Transverse colon (tissue), 4 donors: Measurements from ENCODE around the gene CASP10. TPM values are rescaled to one million over a fixed set of nuclear protein-coding genes. Genes with fewer than 3 reads are reported as not detected.

Experiments used
- DNase-seq: peaks from one replicate; pipeline ENCODE4 v3.0.0-alpha.2; 2019
- H3K27ac ChIP-seq, 4 donors: fragments of 200-600 bp; sonication (generic); 2 replicates each; pipeline ENCODE4 v1.5.1; 2016 to 2018; ENCODE audit warnings: inconsistent platforms in 4 of 4
- H3K27me3 ChIP-seq: fragments of 200-600 bp; sonication (generic); 2 replicates; pipeline ENCODE4 v1.5.1; 2017; ENCODE audit warnings: inconsistent platforms
- H3K36me3 ChIP-seq, 4 donors: fragments of 200-600 bp; sonication (generic); 2 replicates each; pipeline ENCODE4 v1.5.1; 2017 to 2019; ENCODE audit warnings: inconsistent platforms in 4 of 4
- H3K4me1 ChIP-seq, 4 donors: fragments of 200-600 bp; sonication (generic); 2 replicates each; pipeline ENCODE4 v1.5.1; 2017 to 2020; ENCODE audit warnings: inconsistent platforms in 4 of 4
- H3K4me3 ChIP-seq, 4 donors: fragments of 200-600 bp; sonication (generic); 1 replicate in 1 of 4; 2 replicates in 3 of 4; pipeline versions ENCODE4 v1.5.1 to v1.6.1; 2017 to 2019; ENCODE audit warnings: inconsistent platforms in 4 of 4
- H3K9me3 ChIP-seq, 2 donors: fragments of 200-600 bp; sonication (generic); 2 replicates each; pipeline ENCODE4 v1.5.1; 2017 to 2019; ENCODE audit warnings: inconsistent platforms in 2 of 2
- EP300 ChIP-seq: sonication (generic); formaldehyde crosslinking; IDR thresholded peaks from one replicate; pipeline ENCODE4 v1.6.1; 2017; ENCODE audit warnings: antibody characterized with exemption, low read depth
- POLR2A ChIP-seq: fragments of 450-650 bp; IDR thresholded peaks from one replicate; pipeline ENCODE4 v1.6.1; 2016; ENCODE audit warnings: antibody characterized with exemption, mild to moderate bottlenecking, moderate library complexity
- POLR2AphosphoS5 ChIP-seq, 3 donors: sonication (generic); formaldehyde crosslinking; IDR thresholded peaks; one replicate each; pipeline ENCODE4 v1.6.1; 2016; ENCODE audit warnings: antibody characterized with exemption in 3 of 3
- WGBS, 2 donors: methylation state at CpG; one replicate each; pipeline ENCODE4 v1.1.5; 2018; ENCODE audit warnings: low coverage in 1 of 2; 5-methylcytosine and 5-hydroxymethylcytosine counted together
- in situ Hi-C, 4 donors: fragments of 200-750 bp; cut with MboI; loops; one replicate each; pipeline versions ENCODE4 v1.15.0 to v1.15.1; 2017; ENCODE audit warnings: low sequenced_read_pairs in 3 of 4, low pct_ligation_motif_present in 1 of 4, low pct_unique_long_range_greater_than_20kb in 1 of 4
- intact Hi-C: fragments of 100-400 bp; cut with DNase I; formaldehyde crosslinking; loops from one replicate; pipeline ENCODE4 v1.15.1; 2023; ENCODE audit warnings: low total_unique reads
- total RNA-seq, 4 donors: library from RNA; depleted of rRNA; stranded (reverse); fragments of >200 nt; gene quantifications; one replicate each; pipeline ENCODE4 v1.1.0, GENCODE V29; 2016
- TF ChIP-seq, protein P1 (sequence below), 5 experiments: fragments of 200-600 bp in 3 of 5; fragments of 450-650 bp in 2 of 5; sonication (generic) in 3 of 5; IDR thresholded peaks; 1 replicate in 2 of 5; 2 replicates in 3 of 5; pipeline ENCODE4 v1.5.1; 2016 to 2017; ENCODE audit warnings: antibody characterized with exemption in 5 of 5, inconsistent platforms in 3 of 5, mild to moderate bottlenecking in 2 of 5, moderate library complexity in 1 of 5

CASP10 gene
- total RNA-seq, 4 donors from 2014 or later, result 4.8 to 68.4 (median 38.1) TPM

DNA sequence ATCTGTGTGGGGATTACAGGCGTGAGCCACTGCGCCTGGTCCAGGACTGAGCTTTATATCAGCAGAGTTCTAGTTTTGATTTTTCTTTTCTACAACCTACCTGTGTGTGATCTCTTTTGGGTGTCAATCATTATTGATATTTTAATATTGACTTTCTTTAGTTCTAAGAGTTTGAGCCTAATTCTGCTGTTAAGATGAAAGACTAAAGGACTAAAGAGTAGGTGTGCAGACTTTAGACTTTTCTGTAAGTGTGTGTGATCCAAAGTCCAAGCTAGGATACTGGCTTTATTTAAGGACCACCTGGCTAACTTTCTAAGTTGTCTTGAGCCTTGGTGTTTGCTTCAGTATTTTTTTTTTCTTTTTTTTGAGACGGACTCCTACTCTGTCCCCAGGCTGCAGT lies 12.4 kb downstream of the CASP10 start:
- Histone ChIP-seq H3K27me3 (no peaks in the 10 kb centered on the region), H3K4me1 (peaks cover 0 to 21% (median 5%) of the 10 kb centered on the region in 4 donors), H3K36me3 (peaks cover 0 to 23% (median 3%) of the 10 kb centered on the region in 4 donors), H3K27ac (peak overlapping the region in 1 of 4 donors; percentile 70), H3K9me3 (no peaks in the 10 kb centered on the region), H3K4me3 (no peak overlapping the region)
- in situ Hi-C loops (no loop called here), intact Hi-C loops (no loop called here)
- WGBS, 2 donors, result 68 to 96% methylated on average over 3 of the region's 3 CpGs
- TF ChIP-seq, protein P1, sequence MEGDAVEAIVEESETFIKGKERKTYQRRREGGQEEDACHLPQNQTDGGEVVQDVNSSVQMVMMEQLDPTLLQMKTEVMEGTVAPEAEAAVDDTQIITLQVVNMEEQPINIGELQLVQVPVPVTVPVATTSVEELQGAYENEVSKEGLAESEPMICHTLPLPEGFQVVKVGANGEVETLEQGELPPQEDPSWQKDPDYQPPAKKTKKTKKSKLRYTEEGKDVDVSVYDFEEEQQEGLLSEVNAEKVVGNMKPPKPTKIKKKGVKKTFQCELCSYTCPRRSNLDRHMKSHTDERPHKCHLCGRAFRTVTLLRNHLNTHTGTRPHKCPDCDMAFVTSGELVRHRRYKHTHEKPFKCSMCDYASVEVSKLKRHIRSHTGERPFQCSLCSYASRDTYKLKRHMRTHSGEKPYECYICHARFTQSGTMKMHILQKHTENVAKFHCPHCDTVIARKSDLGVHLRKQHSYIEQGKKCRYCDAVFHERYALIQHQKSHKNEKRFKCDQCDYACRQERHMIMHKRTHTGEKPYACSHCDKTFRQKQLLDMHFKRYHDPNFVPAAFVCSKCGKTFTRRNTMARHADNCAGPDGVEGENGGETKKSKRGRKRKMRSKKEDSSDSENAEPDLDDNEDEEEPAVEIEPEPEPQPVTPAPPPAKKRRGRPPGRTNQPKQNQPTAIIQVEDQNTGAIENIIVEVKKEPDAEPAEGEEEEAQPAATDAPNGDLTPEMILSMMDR (IDR thresholded peaks at IDR 0.05), result no peak
- TF ChIP-seq EP300, result no peak
- DNase-seq, result no peak

DNA sequence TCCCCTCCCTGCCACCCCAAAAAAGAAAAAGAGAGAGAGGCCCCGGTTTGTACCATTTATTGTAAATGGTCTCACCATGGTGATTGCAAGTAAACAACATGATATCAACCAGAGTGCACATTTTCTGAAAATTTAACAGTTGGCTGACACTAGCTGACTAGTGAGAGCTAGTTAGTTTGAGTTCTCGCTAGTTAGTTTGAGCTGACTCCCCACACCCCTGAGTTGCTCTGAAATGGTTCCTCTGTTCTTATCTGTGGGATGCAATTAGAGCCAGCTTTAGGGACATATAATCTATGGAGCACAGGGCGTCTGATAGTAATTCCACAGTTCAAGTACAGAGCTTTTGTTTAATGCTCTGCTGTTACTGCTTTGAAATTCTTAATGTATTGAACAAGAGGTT lies 13.1 kb downstream of the CASP10 start:
- TF ChIP-seq EP300 (no peak), POLR2A (no peak), POLR2AphosphoS5 (IDR thresholded peaks at IDR 0.05) (no peak)
- TF ChIP-seq, protein P1 (IDR thresholded peaks at IDR 0.05), result no peak
- no peak for DNase-seq
- H3K9me3 ChIP-seq, result no peaks in the 10 kb centered on the region
- H3K36me3 ChIP-seq, result peaks cover 0 to 29% (median 3%) of the 10 kb centered on the region in 4 donors
- intact Hi-C loops (no loop called here), in situ Hi-C loops (no loop called here)
- H3K27me3 ChIP-seq, result no peaks in the 10 kb centered on the region
- H3K27ac ChIP-seq, result peak overlapping the region in 1 of 4 donors; percentile 70
- H3K4me1 ChIP-seq, result peaks cover 0 to 21% (median 5%) of the 10 kb centered on the region in 4 donors
- WGBS, 2 donors, result 68 to 100% methylated on average over 1 to 3 of the region's 3 CpGs
- no peak overlapping the region for H3K4me3 ChIP-seq

DNA sequence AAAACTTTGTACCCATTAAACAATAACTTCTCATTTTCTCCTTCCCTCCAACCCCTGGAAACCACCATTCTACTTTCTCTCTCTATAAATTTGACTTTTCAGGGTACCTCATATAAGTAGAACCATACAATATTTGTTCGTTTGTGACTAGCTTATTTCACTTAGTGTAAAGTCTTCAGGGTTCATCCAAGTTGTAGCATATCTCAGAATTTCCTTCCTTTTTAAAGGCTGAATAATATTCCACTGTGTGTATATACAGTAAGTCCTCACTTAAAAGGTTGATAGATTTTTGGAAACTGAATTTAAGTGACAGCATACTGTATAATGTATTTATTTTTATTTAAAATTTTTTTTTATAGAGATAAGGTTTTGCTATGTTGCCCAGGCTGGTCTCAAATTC lies 13.9 kb downstream of the CASP10 start:
- Histone ChIP-seq H3K4me3 (no peak overlapping the region), H3K36me3 (peaks cover 0 to 29% (median 3%) of the 10 kb centered on the region in 4 donors), H3K9me3 (no peaks in the 10 kb centered on the region), H3K27ac (no peak overlapping the region), H3K4me1 (peaks cover 0 to 21% (median 5%) of the 10 kb centered on the region in 4 donors), H3K27me3 (no peaks in the 10 kb centered on the region)
- no peak for DNase-seq
- in situ Hi-C loops (no loop called here), intact Hi-C loops (no loop called here)
- 93 to 100% methylated on average over 1 of the region's 1 CpG for WGBS, 2 donors
- TF ChIP-seq POLR2AphosphoS5 (IDR thresholded peaks at IDR 0.05), result no peak
- TF ChIP-seq, protein P1 (IDR thresholded peaks at IDR 0.05), result no peak
- TF ChIP-seq POLR2A, result no peak
- TF ChIP-seq EP300, result no peak

DNA sequence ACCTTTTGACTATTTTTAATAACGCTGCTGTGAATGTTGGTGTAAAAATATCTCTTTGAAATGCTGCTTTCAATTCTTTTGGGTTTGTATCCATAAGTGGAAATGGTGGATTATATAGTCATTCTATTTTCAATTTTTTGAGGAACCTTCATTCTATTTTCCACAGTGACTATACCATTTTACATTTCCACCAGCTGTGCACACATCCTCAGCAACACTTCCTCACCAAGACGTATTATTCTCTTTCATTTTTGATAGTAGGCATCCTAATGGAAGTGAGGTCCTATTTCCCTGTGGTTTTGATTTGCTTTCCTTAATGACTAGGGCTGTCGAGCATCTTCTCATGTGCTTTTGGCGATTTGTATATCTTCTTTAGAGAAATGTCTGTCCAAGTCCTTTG lies 14.8 kb downstream of the CASP10 start:
- Histone ChIP-seq H3K27me3 (no peaks in the 10 kb centered on the region), H3K36me3 (peaks cover 0 to 29% (median 3%) of the 10 kb centered on the region in 4 donors), H3K9me3 (no peaks in the 10 kb centered on the region), H3K27ac (no peak overlapping the region), H3K4me3 (no peak overlapping the region), H3K4me1 (peaks cover 0 to 21% (median 5%) of the 10 kb centered on the region in 4 donors)
- no peak for DNase-seq
- in situ Hi-C loops, result no loop called here
- TF ChIP-seq EP300, result no peak
- no peak for TF ChIP-seq POLR2A
- no peak for TF ChIP-seq POLR2AphosphoS5 (IDR thresholded peaks at IDR 0.05)
- TF ChIP-seq, protein P1 (IDR thresholded peaks at IDR 0.05), result no peak
- intact Hi-C loops, result no loop called here
- 81 to 89% methylated on average over 4 of the region's 4 CpGs for WGBS, 2 donors
